ENCODE measurements around the gene PILRB. TPM values are rescaled to one million over a fixed set of nuclear protein-coding genes. Genes with fewer than 3 reads are reported as not detected.
"Not testable (repeated sequence)": the region's sequence is repeated elsewhere in the genome, so short reads cannot be mapped to it uniquely, and the experiment has no call there.

PILRB gene
- total RNA-seq, 1 donor from 2014 or later, result 17.6 TPM

DNA sequence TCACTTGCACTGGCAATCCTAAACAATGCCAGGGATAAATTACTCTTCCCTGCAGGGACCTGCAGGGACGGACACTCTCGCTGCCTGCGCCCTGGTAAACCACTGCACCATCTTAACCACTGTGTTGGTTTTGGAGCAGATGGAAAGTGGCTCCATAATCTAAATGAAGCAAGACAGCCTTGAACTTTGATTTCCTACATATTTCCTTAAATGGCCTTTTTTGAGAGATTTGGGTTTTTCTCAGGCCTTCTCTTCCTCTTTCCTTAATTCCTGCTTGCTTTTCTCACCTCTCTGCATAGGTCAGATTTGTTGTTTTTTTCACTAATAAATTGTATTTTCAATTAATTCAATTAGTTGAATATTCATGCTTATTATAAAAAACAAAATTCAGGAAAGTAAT lies 18.1 kb downstream of the PILRB start:
- no peak for DNase-seq (ENCODE audit: low read depth)

DNA sequence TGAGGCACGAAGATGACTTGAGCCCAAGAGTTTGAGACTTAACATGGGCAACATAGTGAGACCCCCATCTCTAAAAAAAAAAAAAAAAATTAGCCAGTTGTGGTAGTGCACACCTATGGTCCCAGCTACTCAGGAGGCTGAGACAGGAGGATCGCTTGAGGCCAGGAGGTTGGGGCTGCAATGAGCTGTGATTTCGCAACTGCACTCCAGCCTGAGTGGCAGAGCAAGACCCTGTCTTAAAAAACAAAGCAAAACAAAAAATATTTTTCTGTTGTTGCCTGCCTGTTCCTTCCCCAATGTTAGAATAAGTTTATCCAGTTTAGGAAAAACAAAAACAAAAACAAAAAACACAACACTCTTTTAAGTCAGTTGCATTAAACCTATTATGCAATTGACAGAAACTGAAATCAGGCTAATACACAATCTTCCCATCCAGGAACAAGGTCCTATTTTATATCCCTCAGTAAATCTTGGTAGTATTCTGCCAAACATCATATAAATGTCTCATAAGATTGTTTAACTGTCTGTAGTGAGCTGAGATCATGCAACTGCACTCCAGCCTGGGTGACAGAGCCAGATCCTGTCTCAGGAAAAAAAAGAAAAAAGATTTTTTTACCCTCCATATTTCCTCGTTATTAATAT lies 20.3 kb downstream of the PILRB start:
- DNase-seq (ENCODE audit: low read depth), result no peak

DNA sequence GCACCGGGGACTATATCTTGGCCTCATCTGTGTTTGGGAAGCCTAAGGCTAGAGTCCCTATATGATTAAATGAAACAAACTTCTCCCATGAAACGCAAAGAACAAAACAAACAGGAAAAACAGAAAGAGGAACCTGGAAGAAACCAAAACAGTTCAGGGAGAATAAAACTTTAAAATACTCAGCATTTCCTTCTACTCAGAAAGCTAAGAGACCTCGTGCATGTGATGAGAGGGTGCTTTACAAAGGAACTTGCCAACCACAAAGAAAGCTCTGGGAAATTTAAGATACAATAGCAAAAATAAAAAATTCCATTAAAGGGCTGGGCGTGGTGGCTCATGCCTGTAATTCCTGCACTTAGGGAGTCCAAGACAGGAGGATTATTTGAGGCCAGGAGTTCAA lies 22.3 kb downstream of the PILRB start:
- no peak for DNase-seq (ENCODE audit: low read depth)

DNA sequence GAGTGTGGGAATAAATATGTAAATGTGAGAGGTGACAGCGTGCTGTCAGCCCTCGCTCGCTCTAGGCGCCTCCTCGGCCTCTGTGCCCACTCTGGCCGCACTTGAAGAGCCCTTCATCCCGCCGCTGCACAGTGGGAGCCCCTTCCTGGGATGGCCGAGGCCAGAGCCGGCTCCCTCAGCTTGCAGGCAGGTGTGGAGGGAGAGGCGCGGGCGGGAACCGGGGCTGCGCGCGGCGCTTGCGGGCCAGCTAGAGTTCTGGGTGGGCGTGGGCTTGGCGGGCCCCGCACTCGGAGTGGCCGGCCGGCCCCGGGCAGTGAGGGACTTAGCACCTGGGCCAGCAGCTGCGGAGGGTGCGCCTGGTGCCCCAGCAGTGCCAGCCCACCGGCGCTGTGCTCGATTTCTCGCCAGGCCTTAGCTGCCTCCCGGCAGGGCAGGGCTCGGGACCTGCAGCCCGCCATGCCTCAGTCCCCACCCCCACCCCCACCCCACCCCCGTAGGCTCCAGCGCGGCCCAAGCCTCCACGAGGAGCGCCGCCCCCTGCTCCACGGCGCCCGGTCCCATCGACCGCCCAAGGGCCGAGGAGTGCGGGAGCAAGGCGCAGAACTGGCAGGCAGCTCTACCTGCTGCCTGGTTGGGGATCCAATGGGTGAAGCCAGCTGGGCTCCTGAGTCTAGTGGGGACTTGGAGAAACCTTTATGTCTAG lies 23.8 kb downstream of the PILRB start:
- not testable (repeated sequence) for DNase-seq (ENCODE audit: low read depth)

DNA sequence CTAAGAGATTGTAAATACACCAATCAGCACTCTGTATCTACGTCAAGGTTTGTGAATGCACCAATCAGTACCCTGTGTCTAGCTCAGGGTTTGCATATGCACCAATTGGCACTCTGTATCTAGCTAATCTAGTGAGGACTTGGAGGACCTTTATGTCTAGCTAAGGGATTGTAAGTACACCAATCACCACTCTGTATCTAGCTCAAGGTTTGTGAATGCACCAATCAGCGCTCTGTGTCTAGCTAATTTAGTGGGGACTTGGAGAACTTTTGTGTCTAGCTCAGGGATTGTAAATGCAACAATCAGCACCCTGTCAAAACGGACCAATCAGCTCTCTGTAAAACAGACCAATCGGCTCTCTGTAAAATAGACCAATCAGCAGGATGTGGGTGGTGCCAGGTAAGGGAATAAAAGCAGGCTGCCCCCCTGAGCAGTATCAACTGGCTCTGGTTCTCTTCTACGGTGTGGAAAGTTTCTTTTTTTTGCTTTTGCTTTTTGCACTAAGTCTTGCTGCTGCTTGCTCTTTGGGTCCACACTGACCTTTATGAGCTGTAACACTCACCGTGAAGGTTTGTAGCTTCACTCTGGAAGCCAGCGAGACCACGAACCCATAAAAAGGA lies 24.4 kb downstream of the PILRB start:
- peak; percentile 48 for DNase-seq (ENCODE audit: low read depth)

DNA sequence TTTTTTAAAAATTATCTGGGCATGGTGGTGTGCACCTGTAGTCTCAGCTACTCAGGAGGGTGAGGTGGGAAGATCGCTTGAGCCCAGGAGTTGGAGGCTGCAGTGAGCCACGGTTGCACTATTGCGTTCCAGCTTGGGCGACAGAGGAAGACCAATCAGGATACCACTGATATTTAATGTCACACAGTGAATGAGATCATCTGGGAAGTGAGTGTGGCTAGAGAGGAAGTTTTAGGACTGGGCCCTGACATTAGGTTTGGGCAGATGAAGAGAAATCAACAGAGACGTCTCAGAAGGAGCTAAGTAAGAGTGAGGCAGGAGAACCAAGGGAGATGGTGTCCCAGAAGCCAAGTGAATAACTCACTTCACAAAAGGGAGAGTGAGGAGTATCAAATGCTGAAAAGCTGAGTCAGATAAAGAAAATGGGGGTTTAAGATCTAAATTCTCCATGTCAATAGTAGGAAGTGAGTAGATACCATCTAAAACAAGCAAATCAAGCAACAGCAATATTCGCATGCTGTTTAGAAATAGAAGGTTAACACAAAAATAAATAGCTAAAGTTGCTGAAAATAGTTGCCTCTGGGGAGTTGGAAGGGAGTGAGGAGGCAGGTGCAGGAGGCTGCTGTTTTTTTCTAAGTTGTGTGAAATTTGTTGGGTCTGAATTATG lies 26.8 kb downstream of the PILRB start:
- no peak for DNase-seq (ENCODE audit: low read depth)

DNA sequence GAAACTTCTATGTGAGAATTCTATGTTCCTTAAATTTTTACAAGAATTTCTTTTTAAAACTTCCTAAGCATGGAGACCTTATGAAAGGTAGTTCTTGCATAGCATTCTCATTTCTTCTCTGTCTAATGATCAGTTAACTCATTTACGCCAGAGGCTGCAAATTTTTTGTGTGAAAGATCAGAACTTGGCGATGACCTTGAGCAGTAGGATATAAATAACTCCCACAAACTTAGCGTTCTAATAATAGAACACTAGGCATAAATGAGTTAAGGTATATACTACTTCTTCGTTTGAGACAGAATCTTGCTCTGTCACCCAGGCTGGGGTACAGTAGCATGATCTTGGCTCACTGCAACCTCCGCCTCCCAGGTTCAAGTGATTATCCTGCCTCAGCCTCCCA lies 29.0 kb downstream of the PILRB start:
- DNase-seq (ENCODE audit: low read depth), result no peak

DNA sequence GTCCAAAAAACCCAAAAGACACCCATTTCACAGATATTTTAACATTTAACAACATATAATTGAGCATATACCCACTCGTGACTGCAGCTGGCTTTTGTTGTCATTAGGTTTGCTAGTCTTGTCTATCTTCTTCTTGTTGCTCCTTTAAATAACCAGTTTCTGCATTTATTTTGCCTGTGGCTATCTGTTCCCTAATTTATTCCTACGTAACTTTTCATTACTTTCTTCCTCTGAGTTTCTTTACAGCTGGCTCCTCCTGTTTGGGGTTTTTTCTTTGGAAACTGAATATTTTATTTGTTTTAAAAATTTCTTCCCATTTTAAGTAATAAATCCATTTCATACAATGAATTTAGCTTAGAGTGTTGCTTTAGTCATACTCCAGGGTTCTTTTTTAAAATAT lies 29.8 kb downstream of the PILRB start:
- DNase-seq (ENCODE audit: low read depth), result no peak

DNA sequence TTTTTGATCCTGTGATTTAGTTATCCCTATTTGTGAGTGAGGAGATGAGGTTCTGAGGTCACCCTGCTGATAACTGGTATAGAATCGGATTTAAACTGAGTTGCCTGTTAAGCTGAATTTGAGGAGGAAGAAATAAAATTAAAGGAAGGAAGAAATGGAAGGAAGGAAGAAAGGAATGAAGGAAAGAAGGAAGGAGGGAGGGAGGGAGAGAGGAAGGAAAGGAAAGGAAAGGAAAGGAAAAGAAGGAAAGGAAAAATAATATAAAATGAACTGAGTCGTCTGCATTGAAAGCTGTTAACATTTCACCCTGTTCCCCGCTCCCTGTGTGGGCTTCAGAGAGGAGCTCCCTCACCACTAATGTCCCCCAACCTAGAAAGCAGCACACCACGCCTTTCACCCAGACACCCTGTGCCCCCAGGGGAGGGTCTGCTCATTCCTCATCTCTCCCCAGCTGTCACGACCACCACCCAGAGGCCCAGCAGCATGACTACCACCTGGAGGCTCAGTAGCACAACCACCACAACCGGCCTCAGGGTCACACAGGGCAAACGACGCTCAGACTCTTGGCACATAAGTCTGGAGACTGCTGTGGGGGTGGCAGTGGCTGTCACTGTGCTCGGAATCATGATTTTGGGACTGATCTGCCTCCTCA lies 31.6 kb downstream of the PILRB start:
- DNase-seq (ENCODE audit: low read depth), result no peak

DNA sequence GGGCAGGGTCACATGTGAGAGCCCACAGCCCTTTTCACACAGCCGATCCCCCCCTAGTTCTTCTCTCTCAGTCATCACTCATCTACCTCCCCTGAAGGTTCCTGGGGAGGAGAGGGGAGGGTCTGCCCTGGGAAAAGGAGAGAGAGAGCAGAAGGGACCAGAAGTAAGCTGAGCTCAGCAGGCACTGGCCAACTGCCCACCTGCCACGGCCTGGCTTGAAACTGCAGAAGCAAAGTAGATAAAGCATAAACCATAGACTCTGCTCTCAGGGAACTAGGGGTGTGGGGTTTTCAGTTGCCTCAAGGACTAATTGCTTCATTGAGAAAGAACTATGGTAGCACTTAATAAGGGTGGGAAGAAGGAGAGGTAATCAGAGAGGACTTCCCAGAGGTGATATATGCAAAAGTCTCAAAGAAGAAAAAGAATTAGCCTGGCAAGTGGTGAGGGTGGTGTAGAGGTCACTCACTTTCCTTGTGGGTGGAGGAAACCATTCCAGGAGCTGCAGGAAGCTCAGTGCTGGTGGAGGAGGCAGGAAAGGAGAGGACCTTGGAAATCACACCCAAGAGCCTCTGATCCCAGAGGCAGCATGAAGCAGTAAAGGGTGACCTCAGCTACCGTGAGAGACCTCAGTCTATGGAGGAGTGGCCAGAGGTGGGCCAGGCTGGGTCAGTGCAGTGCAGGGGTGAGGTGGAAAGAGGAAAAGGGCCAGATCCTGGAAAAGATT lies 32.5 kb downstream of the PILRB start:
- no peak for DNase-seq (ENCODE audit: low read depth)

DNA sequence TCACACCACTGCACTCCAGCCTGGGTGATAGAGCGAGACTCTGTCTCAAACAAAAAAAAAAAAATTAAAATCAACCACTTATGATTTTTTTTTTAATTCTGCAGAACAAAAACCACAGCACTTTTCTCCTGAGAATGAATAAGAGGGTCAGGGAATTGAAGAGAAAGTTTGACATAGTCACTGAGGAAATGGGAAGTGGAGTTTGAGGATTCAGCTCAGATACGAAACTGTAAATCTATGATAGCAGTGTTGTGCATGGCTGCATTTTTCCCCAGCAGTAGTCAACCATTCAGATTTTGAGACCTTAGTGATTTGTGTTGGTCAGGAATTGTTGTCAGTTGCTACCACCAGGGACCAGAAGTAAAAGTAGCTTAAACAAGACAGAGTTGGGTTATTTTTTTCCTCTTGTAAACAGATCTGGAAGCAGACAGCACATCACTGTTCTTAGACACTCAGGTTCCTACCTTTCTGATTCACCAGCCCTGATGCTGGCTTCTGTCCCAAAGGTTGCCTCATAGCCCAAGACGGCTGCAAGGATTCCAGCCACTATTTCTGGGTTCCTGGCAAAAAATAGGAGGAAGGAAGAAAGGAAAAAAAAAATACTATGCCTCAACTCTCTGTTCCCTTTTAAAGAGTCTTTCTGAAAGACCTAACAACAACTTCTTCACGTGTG lies 35.5 kb downstream of the PILRB start:
- no peak for DNase-seq (ENCODE audit: low read depth)

DNA sequence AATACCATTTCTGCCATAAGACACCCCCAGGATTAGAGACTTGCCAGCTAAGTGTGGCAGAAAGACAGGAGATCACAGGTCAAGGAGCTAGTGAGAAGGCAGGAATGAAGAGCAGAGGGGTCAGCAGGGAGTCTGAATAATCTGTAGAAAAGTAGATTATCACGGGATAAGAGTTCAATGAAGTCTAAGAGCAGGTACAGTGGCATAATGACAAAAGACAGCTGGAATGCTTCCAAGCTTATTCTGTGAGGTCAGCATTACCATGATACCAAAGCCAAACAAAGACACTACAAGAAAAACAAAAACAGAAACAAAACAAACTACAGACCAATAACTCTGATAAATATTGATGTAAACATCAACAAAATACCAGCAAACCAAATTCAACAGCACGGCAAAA lies 36.2 kb downstream of the PILRB start:
- no peak for DNase-seq (ENCODE audit: low read depth)

DNA sequence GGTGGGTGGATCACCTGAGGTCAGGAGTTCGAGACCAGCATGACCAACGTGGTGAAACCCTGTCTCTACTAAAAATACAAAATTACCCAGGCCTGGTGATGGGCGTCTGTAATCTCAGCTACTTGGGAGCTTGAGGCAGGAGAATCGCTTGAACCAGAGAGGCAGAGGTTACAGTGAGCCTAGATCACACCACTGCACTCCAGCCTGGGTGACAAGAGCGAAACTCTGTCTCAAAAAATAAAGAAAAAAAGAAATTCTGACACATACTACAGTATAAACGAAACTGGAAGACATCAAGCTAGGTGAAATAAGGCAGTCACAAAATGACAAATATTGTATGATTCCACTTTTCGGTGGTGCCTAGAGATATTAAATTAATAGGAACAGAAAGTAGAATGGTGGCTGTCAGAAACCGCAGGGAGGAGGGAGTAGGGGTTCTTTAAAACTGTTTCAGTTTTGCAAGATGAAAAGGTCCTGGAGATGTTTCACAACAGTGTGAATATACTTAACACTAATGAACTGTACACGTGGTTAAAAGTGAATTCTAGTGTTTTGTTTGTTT lies 38.6 kb downstream of the PILRB start:
- DNase-seq (ENCODE audit: low read depth), result no peak

DNA sequence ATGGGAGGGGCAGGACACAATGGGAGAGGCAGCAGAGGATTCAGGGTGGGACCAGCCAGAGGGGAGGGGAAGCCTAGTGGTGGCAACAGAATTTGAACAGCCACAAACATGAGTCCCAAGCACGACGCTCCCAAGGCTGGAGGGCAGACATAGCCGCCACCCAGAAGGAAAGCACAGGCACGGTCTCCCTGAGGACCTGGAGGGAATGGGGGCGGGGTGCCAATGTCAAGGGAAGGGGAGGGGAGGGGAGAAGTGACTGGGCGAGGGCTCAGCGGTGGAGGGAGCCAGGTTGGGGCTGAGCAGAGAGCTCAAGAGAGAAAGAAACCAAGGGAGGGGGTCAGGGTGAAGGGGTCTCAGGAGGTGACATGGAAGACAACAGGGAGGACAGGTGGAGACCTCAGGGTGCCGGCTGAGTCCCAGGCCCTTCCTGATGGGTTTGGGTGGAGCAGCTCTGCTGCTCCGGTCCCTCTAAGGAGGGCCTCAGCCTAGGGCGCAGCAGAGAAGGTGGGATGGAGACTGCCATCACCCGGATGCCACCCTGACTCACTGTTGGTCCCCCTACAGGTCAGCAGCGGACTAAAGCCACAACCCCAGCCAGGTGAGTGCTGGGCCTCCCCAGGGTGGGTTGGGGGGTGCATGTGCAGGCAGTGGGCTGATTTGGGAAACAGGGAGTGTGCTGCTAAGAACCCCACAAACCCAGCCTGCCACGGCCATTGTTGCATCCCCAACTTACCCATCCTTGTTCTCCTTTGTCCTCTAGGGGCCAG lies 39.6 kb downstream of the PILRB start:
- no peak for DNase-seq (ENCODE audit: low read depth)

DNA sequence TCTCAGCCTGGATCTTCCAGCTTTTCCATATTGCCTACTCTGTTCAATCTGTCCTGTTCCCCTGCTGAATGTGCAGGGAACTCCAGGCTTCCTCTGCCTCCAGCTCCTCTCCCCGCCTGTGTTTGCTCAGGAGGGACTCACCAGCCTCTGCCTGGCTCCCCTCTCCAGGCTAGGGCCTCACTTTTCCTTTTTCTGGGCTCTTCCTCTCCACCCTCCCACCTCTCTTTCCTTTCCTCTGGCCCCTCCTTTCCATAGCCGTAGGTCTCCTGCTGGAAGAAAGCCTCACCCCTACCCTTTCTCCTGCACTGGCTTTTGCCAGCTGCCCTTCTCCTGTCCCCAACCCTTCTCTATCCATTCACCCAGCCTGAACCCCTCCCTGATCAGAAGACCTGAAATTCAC lies 40.3 kb downstream of the PILRB start:
- no peak for DNase-seq (ENCODE audit: low read depth)

DNA sequence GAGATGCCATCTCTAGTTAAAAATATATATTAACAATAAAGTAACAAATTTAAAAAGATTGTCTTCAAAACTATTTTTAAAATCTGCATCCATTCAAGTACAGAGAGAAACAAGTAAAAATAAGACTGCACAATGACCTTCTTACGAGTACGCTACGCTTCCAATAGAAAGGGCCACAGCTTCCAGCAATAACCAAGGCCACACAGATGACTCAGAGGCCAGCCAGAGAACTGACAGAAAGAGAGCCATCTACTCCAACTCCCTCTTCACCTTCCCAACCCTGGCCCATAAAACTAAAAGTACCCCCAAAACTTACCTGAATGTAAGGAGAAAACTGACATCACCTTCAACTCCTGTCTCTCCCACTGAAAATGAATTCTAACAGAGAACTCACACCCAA lies 42.1 kb downstream of the PILRB start:
- no peak for DNase-seq (ENCODE audit: low read depth)

DNA sequence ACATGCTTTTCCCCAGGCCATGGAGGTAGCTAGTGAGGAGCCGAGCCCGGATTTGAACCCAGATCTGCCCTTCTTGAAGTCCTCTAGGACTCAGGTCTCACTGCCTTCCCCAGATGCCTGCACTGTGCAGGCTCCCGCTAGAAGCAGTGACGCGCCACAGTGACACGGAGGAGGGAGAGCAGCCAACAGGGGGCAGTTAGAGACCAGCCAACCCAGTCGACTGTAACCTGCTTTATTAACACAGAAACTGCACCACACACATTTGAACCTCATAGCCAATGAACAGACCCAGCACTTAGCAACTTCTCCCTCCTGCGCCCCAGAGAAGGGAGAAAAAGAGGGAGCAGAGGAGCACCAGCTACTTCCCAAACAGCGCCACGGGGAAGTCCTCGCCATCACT lies 42.7 kb downstream of the PILRB start:
- DNase-seq (ENCODE audit: low read depth), result no peak

DNA sequence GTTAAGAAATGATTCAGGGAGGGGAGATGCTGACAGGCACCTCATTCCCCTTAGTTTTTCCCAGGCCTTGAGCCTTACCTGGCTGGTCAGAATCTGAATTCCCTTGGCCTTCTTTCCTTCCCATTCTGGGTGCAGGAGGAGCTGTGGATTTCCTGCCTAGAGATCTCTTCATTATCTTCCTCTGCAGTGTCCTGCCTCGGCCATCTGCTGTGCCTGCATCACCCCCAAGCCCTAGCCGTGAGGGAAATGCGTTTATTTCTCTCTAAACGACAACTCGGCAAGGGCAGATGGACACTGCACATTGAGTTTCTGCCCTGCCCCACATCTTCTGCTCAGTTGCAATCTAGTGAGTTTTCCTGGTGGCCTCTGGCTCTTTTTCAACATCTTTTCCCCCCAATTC lies 43.9 kb downstream of the PILRB start:
- DNase-seq (ENCODE audit: low read depth), result no peak

DNA sequence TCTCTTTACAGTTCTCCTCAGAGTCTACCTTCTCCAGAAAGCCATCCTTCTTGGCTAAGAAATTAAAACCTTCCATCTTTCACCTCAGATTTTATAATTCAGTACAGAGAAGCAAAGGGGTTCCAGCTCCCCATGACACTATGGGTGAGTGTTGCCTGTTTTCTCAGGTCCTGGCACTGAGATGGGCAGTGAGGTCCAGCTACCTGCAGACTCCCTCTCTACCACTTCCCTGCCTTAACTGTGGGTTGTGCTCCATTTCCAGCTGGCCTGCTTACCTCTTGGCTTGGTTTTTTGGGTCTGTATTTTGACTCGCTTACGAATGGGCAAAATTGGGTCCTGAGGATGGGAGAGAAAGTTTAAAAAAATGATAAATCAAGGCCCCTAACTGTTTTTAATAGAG lies 44.3 kb downstream of the PILRB start:
- no peak for DNase-seq (ENCODE audit: low read depth)

DNA sequence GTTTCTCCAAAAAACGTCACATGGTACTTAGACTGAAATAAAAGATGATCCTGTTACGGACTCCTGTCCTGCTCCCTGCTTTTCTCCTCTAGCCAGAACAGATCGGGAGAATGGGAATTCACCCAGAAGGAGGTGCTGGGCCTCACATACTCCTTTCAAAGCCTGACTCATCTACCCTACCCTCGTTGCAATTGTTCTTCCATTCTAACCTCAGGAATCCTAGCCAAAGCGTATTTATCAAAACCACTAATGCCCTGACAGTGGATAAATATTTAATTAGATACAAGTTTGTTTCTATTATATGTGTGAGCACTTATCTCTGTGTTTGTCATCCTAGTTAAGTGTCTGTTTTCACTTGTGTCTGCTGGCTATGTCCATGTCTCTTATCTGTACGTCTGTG lies 48.9 kb downstream of the PILRB start:
- peak; percentile 87 for DNase-seq (ENCODE audit: low read depth)

All from renal cortical epithelial cell (primary cell).